Spleen (tissue), 11 donors: ENCODE results near the gene MLF1. TPM values are rescaled to one million over a fixed set of nuclear protein-coding genes. Genes with fewer than 3 reads are reported as not detected.
"Not testable (repeated sequence)": the region's sequence is repeated elsewhere in the genome, so short reads cannot be mapped to it uniquely, and the experiment has no call there.

Experiments used
- DNase-seq: peaks from one replicate; pipeline ENCODE4 v3.0.0-alpha.2; 2020
- H3K27ac ChIP-seq, 8 donors: fragments of 200-600 bp; sonication (generic) in 7 of 8; 1 replicate in 4 of 8; 2 replicates in 4 of 8; pipeline versions ENCODE4 v1.5.0 to v1.8.0; 2016 to 2021; ENCODE audit warnings: inconsistent platforms in 4 of 8, mild to moderate bottlenecking in 4 of 8, moderate library complexity in 1 of 8
- H3K27me3 ChIP-seq, 7 donors: fragments of 200-600 bp; sonication (generic) in 6 of 7; replicated peaks in 1 of 7; 1 replicate in 4 of 7; 2 replicates in 3 of 7; pipeline versions ENCODE4 v1.5.0 to v1.8.0; 2016 to 2021; ENCODE audit warnings: inconsistent platforms in 3 of 7, mild to moderate bottlenecking in 1 of 7
- H3K36me3 ChIP-seq, 6 donors: fragments of 200-600 bp; sonication (generic) in 5 of 6; 1 replicate in 4 of 6; 2 replicates in 2 of 6; pipeline versions ENCODE4 v1.5.0 to v1.8.0; 2016 to 2021; ENCODE audit warnings: inconsistent platforms in 2 of 6
- H3K4me1 ChIP-seq, 6 donors: fragments of 200-600 bp; sonication (generic) in 5 of 6; 1 replicate in 3 of 6; 2 replicates in 3 of 6; pipeline versions ENCODE4 v1.5.0 to v1.8.0; 2016 to 2021; ENCODE audit warnings: inconsistent platforms in 3 of 6
- H3K4me3 ChIP-seq, 8 donors: fragments of 200-600 bp; sonication (generic) in 7 of 8; 1 replicate in 4 of 8; 2 replicates in 4 of 8; pipeline versions ENCODE4 v1.5.0 to v1.8.0; 2016 to 2021; ENCODE audit warnings: inconsistent platforms in 4 of 8, mild to moderate bottlenecking in 4 of 8, moderate library complexity in 2 of 8
- H3K9me3 ChIP-seq, 8 donors: fragments of 200-600 bp; sonication (generic) in 7 of 8; 1 replicate in 4 of 8; 2 replicates in 4 of 8; pipeline versions ENCODE4 v1.5.0 to v1.8.0; 2016 to 2021; ENCODE audit warnings: inconsistent platforms in 4 of 8
- CTCF ChIP-seq, 11 experiments: fragments of 200-600 bp in 7 of 11; fragments of 450-650 bp in 4 of 11; sonication (generic) in 4 of 11; IDR thresholded peaks in 8 of 11; conservative IDR thresholded peaks in 3 of 11; 1 replicate in 7 of 11; 2 replicates in 4 of 11; pipeline versions ENCODE4 v1.4.0 to v1.8.0; 2016 to 2021; ENCODE audit warnings: antibody characterized with exemption in 11 of 11, inconsistent platforms in 4 of 11, mild to moderate bottlenecking in 1 of 11
- POLR2A ChIP-seq, 3 donors: fragments of 450-650 bp; IDR thresholded peaks; one replicate each; pipeline ENCODE4 v1.5.1; 2017; ENCODE audit warnings: antibody characterized with exemption in 3 of 3, mild to moderate bottlenecking in 1 of 3
- POLR2AphosphoS5 ChIP-seq, 3 donors: sonication (generic); formaldehyde crosslinking; IDR thresholded peaks; one replicate each; pipeline ENCODE4 v1.5.1; 2017; ENCODE audit warnings: antibody characterized with exemption in 3 of 3
- WGBS, 5 donors: extraction: QIAGEN DNeasy Blood & Tissue Kit in 3 of 5; methylation state at CpG; one replicate each; pipeline versions ENCODE4 v1.1.5 to v1.1.7; 2013 to 2018; 5-methylcytosine and 5-hydroxymethylcytosine counted together
- intact Hi-C: fragments of 100-400 bp; cut with DNase I; formaldehyde crosslinking; loops from one replicate; pipeline ENCODE4 v1.15.0; 2023; ENCODE audit warnings: low total_unique reads
- polyA plus RNA-seq, 3 donors: library from polyadenylated mRNA; stranded (reverse); fragments of 200-250 nt; gene quantifications; one replicate each; pipeline ENCODE4 v1.2.1, GENCODE V29; 2013
- total RNA-seq, 7 donors: library from RNA; depleted of rRNA in 3 of 7; stranded (reverse); fragments of >200 nt in 3 of 7; fragmentation: NEBNext Ultra II Directional in 4 of 7; extraction: Animal tissue kit (Norgen Biotek cat#: 25700) in 4 of 7; gene quantifications; one replicate each; pipeline versions ENCODE4 v1.1.0 to v1.2.1, GENCODE V29; 2016 to 2021
- donor health status: healthy with polysubstance abuse.
- donor health status: DM: no; HTN: no; CAD: no; lungs with moderate emphysema.
- donor health status: DM: no; HTN: no; CAD: no.
- donor health status: Bipolar disorder and iron deficiency.
- donor health status: healthy.
- donor health status: DM: no; HTN: no; CAD: no.
- donor health status: DM: yes; HTN: yes; CAD: no.

The MLF1 gene
- total and polyA plus RNA-seq, 10 donors = 1.3 to 4.1 (median 2.8) TPM

- intact Hi-C loops = no loop called here
- Histone ChIP-seq H3K4me3 (no peak overlapping the region), H3K27me3 (no peaks in the 10 kb centered on the region), H3K4me1 (no peaks in the 10 kb centered on the region), H3K36me3 (peaks cover 0 to 25% (median 3%) of the 10 kb centered on the region in 6 donors), H3K9me3 (no peaks in the 10 kb centered on the region), H3K27ac (no peak overlapping the region)
- WGBS, 5 donors = 88 to 100% (median 96%) methylated on average over 1 of the region's 1 CpG
- no peak for DNase-seq
- TF ChIP-seq POLR2A (IDR thresholded peaks at IDR 0.05) (no peak), POLR2AphosphoS5 (IDR thresholded peaks at IDR 0.05) (no peak), CTCF (IDR thresholded peaks at IDR 0.05 in 8 of 11, conservative IDR thresholded peaks at IDR 0.05 in 3 of 11) (no peak)
Observed at GRCh38 chr3:158540066-158540465, 30.9 kb upstream of the MLF1 start.

GRCh38 chr3:158548691-158549090 lies 22.3 kb upstream of the MLF1 start:
- DNase-seq = no peak
- no peak overlapping the region for H3K4me3 ChIP-seq
- intact Hi-C loops = no loop called here
- TF ChIP-seq POLR2AphosphoS5 (IDR thresholded peaks at IDR 0.05) = no peak
- TF ChIP-seq POLR2A (IDR thresholded peaks at IDR 0.05) = no peak
- TF ChIP-seq CTCF (IDR thresholded peaks at IDR 0.05 in 8 of 11, conservative IDR thresholded peaks at IDR 0.05 in 3 of 11) = no peak
- no peak overlapping the region for H3K27ac ChIP-seq
- no peaks in the 10 kb centered on the region for H3K27me3 ChIP-seq
- peaks cover 0 to 7% (median 0%) of the 10 kb centered on the region in 8 donors for H3K9me3 ChIP-seq
- WGBS, 5 donors = 80 to 93% (median 90%) methylated on average over 4 of the region's 4 CpGs
- H3K4me1 ChIP-seq = no peaks in the 10 kb centered on the region
- peaks cover 0 to 41% (median 3%) of the 10 kb centered on the region in 6 donors for H3K36me3 ChIP-seq

GRCh38 chr3:158549938-158550337 lies 21.1 kb upstream of the MLF1 start:
- H3K27ac ChIP-seq, DNase-seq, H3K4me1 ChIP-seq, H3K9me3 ChIP-seq, H3K27me3 ChIP-seq, H3K4me3 ChIP-seq, intact Hi-C loops: not testable (repeated sequence)
- 95 to 99% (median 96%) methylated on average over 9 of the region's 9 CpGs for WGBS, 5 donors
- peaks cover 0 to 28% (median 0%) of the 10 kb centered on the region in 6 donors for H3K36me3 ChIP-seq

- DNase-seq = no peak
- Histone ChIP-seq H3K4me1 (no peaks in the 10 kb centered on the region), H3K4me3 (no peak overlapping the region), H3K36me3 (peaks cover 0 to 16% (median 0%) of the 10 kb centered on the region in 6 donors), H3K9me3 (peaks cover 0 to 7% (median 0%) of the 10 kb centered on the region in 8 donors), H3K27ac (no peak overlapping the region), H3K27me3 (no peaks in the 10 kb centered on the region)
- intact Hi-C loops = no loop called here
- WGBS, 5 donors = 89 to 96% (median 90%) methylated on average over 2 of the region's 2 CpGs
- TF ChIP-seq POLR2A (IDR thresholded peaks at IDR 0.05) = no peak
- no peak for TF ChIP-seq POLR2AphosphoS5 (IDR thresholded peaks at IDR 0.05)
- no peak for TF ChIP-seq CTCF (IDR thresholded peaks at IDR 0.05 in 8 of 11, conservative IDR thresholded peaks at IDR 0.05 in 3 of 11)
Observed at GRCh38 chr3:158552124-158552523, 18.9 kb upstream of the MLF1 start.

- WGBS, 5 donors = 74 to 88% (median 78%) methylated on average over 4 of the region's 4 CpGs
- intact Hi-C loops = no loop called here
Observed at GRCh38 chr3:158559504-158559903, 11.5 kb upstream of the MLF1 start.

More at GRCh38 chr3:158559504-158559903, 11.5 kb upstream of the MLF1 start:
- no peak overlapping the region for H3K27ac ChIP-seq
- H3K36me3 ChIP-seq = no peaks in the 10 kb centered on the region
- H3K27me3 ChIP-seq = peaks cover 0 to 6% (median 0%) of the 10 kb centered on the region in 7 donors
- H3K9me3 ChIP-seq = no peaks in the 10 kb centered on the region
- no peak for DNase-seq
- TF ChIP-seq POLR2A (IDR thresholded peaks at IDR 0.05) (no peak), CTCF (IDR thresholded peaks at IDR 0.05 in 8 of 11, conservative IDR thresholded peaks at IDR 0.05 in 3 of 11) (no peak), POLR2AphosphoS5 (IDR thresholded peaks at IDR 0.05) (no peak)
- no peak overlapping the region for H3K4me3 ChIP-seq
- H3K4me1 ChIP-seq = no peaks in the 10 kb centered on the region
